Activated naive CD4-positive, alpha-beta T cell treated with anti-CD3 and anti-CD28 coated beads, Interleukin-2, amount 10 ng/mL, durations not matched to agents 5 hours and 36 hours (primary cell): ENCODE results near the gene KIAA1191. TPM values are rescaled to one million over a fixed set of nuclear protein-coding genes. Genes with fewer than 3 reads are reported as not detected.

ENCODE experiments used
- microRNA-seq: library from miRNA; unstranded; fragments of <30 nt; microRNA quantifications from one replicate; pipeline ENCODE4 v1.2.0, GENCODE V29; 2022; ENCODE audit warnings: borderline microRNAs expressed, borderline replicate concordance
- total RNA-seq, 2 experiments: library from RNA; stranded (reverse); gene quantifications; one replicate each; pipeline ENCODE4 v1.2.3, GENCODE V29; 2021

The KIAA1191 gene, protein sequence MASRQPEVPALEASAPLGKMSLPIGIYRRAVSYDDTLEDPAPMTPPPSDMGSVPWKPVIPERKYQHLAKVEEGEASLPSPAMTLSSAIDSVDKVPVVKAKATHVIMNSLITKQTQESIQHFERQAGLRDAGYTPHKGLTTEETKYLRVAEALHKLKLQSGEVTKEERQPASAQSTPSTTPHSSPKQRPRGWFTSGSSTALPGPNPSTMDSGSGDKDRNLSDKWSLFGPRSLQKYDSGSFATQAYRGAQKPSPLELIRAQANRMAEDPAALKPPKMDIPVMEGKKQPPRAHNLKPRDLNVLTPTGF
- 10 to 100 TPM; 50.8 to 51.1 TPM for total RNA-seq

DNA sequence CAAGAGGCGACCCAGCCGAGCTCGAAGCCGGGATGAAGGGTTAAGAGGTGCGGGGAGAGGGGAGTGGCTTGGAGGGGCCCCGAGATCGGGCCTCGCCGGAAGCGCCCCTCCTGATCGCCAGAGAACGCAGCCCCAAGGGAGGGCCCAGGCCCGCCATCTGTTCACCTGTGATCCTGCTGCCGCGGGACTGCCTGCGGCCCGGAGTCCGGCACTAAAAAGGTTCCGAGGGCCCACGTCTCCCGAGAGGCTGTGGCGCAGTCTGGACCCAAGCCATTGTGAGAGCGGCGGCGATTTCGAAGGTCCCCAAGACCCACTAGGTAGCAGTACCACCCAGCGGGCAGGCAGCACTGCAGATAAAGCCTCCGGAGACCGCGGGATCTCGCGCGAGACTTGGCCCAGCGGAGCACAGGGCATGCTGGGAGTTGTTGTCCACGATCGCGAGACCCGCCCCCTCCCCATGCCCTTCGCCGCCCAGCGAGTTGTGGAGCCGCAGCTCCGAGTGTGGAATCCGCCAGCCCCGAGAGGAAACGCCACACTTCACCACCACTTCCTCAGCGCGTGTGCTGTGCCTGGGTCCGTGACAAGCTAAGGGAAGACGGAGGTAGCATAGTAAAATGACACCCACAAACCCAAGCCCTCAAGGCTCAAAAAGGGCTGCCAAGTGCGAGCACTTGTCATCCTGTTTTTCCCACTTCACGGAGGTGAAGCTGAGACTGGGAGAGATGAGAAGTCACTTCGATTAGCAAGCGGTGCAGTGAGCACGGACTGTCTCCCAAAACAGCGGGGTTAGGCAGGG is at the start of gene KIAA1191:
TSS of gene KIAA1191 (minus strand) at position 328 of the 796 bp plus-strand sequence. CDS start 2,256 bp downstream, outside the sequence.

DNA sequence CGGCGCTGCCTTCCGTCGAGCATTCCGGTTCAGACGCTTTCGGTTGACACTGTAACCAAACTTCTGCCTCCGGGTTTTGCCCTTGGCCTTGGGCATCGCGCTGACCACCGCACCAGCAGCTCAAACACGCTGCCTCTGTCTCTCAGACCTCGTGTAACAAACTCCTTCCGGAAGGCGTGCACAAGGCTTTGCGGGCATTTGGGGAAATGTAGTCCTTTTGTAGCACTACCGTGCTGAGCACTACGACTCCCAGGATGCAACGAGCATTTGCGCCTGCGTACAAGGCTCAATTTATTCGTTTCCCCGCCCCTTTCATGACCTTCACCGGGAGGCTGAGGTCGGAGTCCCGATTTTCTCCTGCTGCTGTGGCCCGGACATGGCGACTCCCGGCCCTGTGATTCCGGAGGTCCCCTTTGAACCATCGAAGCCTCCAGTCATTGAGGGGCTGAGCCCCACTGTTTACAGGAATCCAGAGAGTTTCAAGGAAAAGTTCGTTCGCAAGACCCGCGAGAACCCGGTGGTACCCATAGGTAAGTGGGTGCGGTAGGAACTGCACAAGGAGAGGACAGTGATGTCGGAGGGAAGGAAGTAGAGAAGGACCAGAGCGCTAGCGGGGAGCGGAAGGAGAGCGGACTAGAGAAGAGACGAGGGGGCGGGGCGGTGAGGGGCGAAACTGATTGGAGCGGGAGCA is 27.0 kb upstream of the KIAA1191 start, which contains the start of the genes HIGD2A and NOP16:
TSS of gene HIGD2A (plus strand) at position 308 of the 691 bp plus-strand sequence. CDS start at position 377, 69 bp downstream.
TSS of gene NOP16 (minus strand) at position 155 of the 691 bp plus-strand sequence. CDS start at position 96, 59 bp downstream.

DNA sequence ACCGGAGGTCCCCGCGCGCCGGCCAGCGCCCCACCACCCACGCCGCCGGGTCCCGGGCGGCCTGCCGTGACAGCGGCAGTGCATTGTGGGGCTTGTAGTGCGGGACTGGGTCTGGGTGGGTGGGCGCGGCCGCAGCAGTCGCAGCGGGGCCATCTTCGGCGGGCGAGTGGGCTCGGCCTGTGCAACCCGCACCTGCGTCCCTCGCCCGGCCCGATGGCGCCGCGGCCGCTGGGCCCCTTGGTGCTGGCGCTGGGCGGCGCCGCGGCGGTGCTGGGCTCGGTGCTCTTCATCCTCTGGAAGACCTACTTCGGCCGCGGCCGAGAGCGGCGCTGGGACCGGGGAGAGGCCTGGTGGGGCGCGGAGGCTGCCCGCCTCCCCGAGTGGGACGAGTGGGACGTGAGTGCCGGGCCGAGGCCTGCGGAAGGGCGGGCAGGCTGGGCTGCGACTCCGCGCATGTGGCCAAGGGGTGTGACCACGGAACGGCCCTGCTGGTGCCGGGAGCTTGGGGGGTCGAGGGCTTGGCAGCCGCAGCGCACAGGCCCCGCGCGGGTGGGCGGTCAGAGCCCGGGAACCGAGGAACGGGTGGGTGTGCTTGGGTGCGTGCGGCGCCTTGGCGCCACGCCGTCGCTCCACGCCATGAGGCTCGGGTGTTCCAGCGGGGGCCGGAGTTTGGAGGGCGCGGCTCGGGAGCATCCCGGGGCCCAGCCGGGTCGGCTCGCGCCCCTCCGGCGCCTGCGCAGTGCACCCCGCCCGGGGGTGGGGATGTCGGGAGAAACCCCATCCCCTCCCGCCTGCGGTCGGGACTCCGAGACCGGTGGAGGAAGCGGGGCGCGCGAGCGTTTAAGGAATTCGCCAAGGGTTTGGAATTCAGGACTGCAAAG is 4.0 kb upstream of the KIAA1191 start, which contains the start of gene ARL10:
TSS of gene ARL10 (plus strand) at position 137 of the 881 bp plus-strand sequence. CDS start at position 214, 77 bp downstream.

Small RNA genes within 50 kb of the gene (microRNA-seq; reads per million reads assigned to microRNA genes)
- gene MIR1271, result 1.3 reads per million

Other genes with a start within 250 kb of the KIAA1191 start
- gene SIMC1, start 123.3 kb downstream of the KIAA1191 start, total RNA-seq, result 10 to 100 TPM; 28.9 to 29.3 TPM
- gene ARL10, start 3.7 kb upstream of the KIAA1191 start, total RNA-seq, result 10 to 100 TPM; 11.6 to 15.9 TPM
- gene NOP16, start 26.8 kb upstream of the KIAA1191 start, total RNA-seq, result 10 to 100 TPM; 29.3 to 29.7 TPM
- gene HIGD2A, start 27.0 kb upstream of the KIAA1191 start, total RNA-seq, result 100 to 1,000 TPM; 185 to 189 TPM
- 10 to 100 TPM; 54.6 to 58.6 TPM for gene CLTB, start 54.8 kb upstream of the KIAA1191 start, total RNA-seq
- 10 to 100 TPM; 32.6 to 34.7 TPM for gene FAF2, start 86.6 kb upstream of the KIAA1191 start, total RNA-seq
- gene RNF44, start 175.6 kb upstream of the KIAA1191 start, total RNA-seq, result 100 to 1,000 TPM; 161 to 165 TPM
- 1 to 10 TPM; 1.9 to 2.1 TPM for gene CDHR2, start 187.6 kb upstream of the KIAA1191 start, total RNA-seq
- 1 to 10 TPM; 2.2 to 2.3 TPM for gene GPRIN1, start 248.4 kb upstream of the KIAA1191 start, total RNA-seq